ENCODE measurements around the gene TGFA.

DNA sequence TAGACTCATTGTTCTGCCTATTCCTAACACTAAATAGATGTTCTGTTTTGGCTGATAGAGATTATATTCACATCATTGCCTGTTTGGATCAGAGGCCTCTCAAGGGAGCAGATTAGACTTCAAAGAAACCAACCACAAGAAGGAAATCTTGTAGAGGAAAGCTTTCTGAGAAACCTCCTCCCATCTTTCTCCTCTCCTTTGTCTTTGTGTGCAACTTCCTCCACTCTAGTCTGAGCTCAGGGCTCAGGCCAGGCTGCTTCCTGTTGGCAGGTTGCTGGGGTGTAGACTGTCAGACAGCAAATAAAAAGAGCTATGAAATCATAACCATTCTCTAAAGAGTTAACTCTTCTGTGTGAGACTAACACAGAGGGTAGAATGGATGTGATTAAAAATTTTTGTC, 113.0 kb downstream of the TGFA start:
- TF ChIP-seq, protein P1, sequence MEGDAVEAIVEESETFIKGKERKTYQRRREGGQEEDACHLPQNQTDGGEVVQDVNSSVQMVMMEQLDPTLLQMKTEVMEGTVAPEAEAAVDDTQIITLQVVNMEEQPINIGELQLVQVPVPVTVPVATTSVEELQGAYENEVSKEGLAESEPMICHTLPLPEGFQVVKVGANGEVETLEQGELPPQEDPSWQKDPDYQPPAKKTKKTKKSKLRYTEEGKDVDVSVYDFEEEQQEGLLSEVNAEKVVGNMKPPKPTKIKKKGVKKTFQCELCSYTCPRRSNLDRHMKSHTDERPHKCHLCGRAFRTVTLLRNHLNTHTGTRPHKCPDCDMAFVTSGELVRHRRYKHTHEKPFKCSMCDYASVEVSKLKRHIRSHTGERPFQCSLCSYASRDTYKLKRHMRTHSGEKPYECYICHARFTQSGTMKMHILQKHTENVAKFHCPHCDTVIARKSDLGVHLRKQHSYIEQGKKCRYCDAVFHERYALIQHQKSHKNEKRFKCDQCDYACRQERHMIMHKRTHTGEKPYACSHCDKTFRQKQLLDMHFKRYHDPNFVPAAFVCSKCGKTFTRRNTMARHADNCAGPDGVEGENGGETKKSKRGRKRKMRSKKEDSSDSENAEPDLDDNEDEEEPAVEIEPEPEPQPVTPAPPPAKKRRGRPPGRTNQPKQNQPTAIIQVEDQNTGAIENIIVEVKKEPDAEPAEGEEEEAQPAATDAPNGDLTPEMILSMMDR (IDR thresholded peaks at IDR 0.05; ENCODE audit: insufficient read depth, low read depth, low read length): no peak
- TF ChIP-seq EZH2 (IDR thresholded peaks at IDR 0.05; ENCODE audit: insufficient read depth, low read length): no peak

Data from astrocyte (in vitro differentiated cells and primary cell).